Frontal cortex (tissue), 4 donors: ENCODE data around the gene TTC39A. TPM values are rescaled to one million over a fixed set of nuclear protein-coding genes. Genes with fewer than 3 reads are reported as not detected.

Source experiments
- DNase-seq, 2 donors: peaks; one replicate each; pipeline ENCODE4 v3.0.0; 2012; ENCODE audit warnings: low spot score in 2 of 2
- FAIRE-seq: peaks from 2 replicates; lab custom pipeline; 2012; peaks lifted over from hg19 to GRCh38; lab: Jason Lieb, UNC
- total RNA-seq: library from RNA; depleted of rRNA; stranded (reverse); fragments of >200 nt; gene quantifications from one replicate; pipeline ENCODE4 v1.2.3, GENCODE V29; 2014
- donor health status: control.
- donor health status: control.
- donor health status: control.

The TTC39A gene
- total RNA-seq, 1 donor from 2014 or later = 1.2 TPM

GRCh38 chr1:51241119-51241518, 89.2 kb downstream of the TTC39A start:
- FAIRE-seq = no peak
- DNase-seq = no peak

DNA sequence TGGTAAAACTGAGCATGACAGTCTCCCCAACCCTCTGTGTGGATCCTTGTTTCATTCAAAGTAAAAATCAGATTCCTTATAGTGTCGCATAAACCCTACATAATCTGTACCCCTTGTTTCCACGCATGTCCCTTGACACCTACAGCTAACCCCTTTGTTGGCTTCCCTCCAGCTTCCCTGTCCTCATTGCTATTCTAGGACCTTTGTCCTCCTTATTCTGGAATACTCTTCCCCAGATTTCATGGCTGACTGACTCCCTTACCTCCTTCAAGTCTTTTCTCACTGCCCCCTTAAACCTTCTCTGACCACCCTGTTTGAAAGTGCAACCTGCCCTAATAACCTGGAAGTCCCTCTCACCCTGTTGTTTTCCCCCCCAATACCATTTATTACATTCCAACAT, 90.3 kb downstream of the TTC39A start:
- DNase-seq (no peak), FAIRE-seq (no peak)

DNA sequence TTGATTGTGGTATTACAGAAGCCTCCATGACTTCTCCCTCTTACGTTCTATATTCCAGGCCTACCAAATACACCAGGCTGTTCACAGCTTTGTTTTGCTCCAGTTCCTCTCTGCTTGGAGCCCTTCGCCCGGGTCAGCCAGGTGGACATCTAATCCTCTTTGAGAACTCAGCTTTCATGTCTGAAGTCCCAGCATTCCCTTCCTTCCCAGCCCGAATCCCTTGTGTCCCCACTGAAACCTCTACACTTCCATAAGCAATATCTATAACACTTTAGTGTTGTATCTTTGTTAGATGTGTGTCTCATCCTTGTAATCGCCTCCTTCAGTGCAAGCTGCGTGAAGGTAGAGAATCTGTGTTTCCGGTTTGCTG, 92.3 kb downstream of the TTC39A start:
- no peak for FAIRE-seq

GRCh38 chr1:51237351-51238033, 92.9 kb downstream of the TTC39A start:
- DNase-seq = no peak
- FAIRE-seq = no peak

More for the DNA sequence above, 92.3 kb downstream of the TTC39A start:
- DNase-seq = no peak

Other genes starting within 250 kb of the TTC39A start
- gene C1orf185, start 228.3 kb downstream of the TTC39A start, total RNA-seq = not detected
- 177 TPM for gene RNF11, start 94.3 kb downstream of the TTC39A start, total RNA-seq
- 224 TPM for gene EPS15, start 188.7 kb upstream of the TTC39A start, total RNA-seq